ENCODE data around the gene APBB2. TPM values are rescaled to one million over a fixed set of nuclear protein-coding genes. Genes with fewer than 3 reads are reported as not detected.

Gene APBB2
- total RNA-seq, 4 donors from 2014 or later: 51.7 to 75.9 (median 71.1) TPM

GRCh38 chr4:41167191-41167590, 47.2 kb downstream of the APBB2 start:
- Histone ChIP-seq H3K9me3 (no peaks in the 10 kb centered on the region), H3K36me3 (no peaks in the 10 kb centered on the region), H3K27me3 (no peaks in the 10 kb centered on the region), H3K4me3 (no peak overlapping the region), H3K4me1 (peaks cover 0 to 8% (median 2%) of the 10 kb centered on the region in 4 donors), H3K27ac (replicated peaks in 1 of 4) (no peak overlapping the region)
- WGBS: 95% methylated on average over 4 of the region's 4 CpGs
- DNase-seq (ENCODE audit: extremely low spot score): no peak
- TF ChIP-seq POLR2A (IDR thresholded peaks at IDR 0.05; ENCODE audit: low read depth) (no peak), POLR2AphosphoS5 (IDR thresholded peaks at IDR 0.05) (no peak), CTCF (IDR thresholded peaks at IDR 0.05) (no peak), EP300 (IDR thresholded peaks at IDR 0.05) (no peak)
- intact Hi-C loops (cut with DNase I): no loop called here

GRCh38 chr4:41164405-41164804, 49.9 kb downstream of the APBB2 start:
- no peaks in the 10 kb centered on the region for H3K9me3 ChIP-seq
- H3K27ac ChIP-seq (replicated peaks in 1 of 4): no peak overlapping the region
- H3K36me3 ChIP-seq: no peaks in the 10 kb centered on the region
- intact Hi-C loops (cut with DNase I): no loop called here
- no peaks in the 10 kb centered on the region for H3K27me3 ChIP-seq
- DNase-seq (ENCODE audit: extremely low spot score): no peak
- no peak overlapping the region for H3K4me3 ChIP-seq
- H3K4me1 ChIP-seq: peaks cover 0 to 16% (median 7%) of the 10 kb centered on the region in 4 donors
- TF ChIP-seq POLR2A (IDR thresholded peaks at IDR 0.05; ENCODE audit: low read depth): no peak
- no peak for TF ChIP-seq CTCF (IDR thresholded peaks at IDR 0.05)
- TF ChIP-seq EP300 (IDR thresholded peaks at IDR 0.05): no peak
- TF ChIP-seq POLR2AphosphoS5 (IDR thresholded peaks at IDR 0.05): no peak
- 87% methylated on average over 2 of the region's 2 CpGs for WGBS

GRCh38 chr4:41161355-41161754, 53.0 kb downstream of the APBB2 start:
- H3K4me3 ChIP-seq: no peak overlapping the region
- intact Hi-C loops (cut with DNase I): no loop called here
- H3K4me1 ChIP-seq: peaks cover 4 to 19% (median 12%) of the 10 kb centered on the region in 4 donors
- H3K36me3 ChIP-seq: no peaks in the 10 kb centered on the region
- 100% methylated on average over 3 of the region's 3 CpGs for WGBS
- H3K27me3 ChIP-seq: no peaks in the 10 kb centered on the region
- no peak overlapping the region for H3K27ac ChIP-seq (replicated peaks in 1 of 4)
- peak; percentile 79 for DNase-seq (ENCODE audit: extremely low spot score)
- TF ChIP-seq POLR2A (IDR thresholded peaks at IDR 0.05; ENCODE audit: low read depth) (no peak), CTCF (IDR thresholded peaks at IDR 0.05) (no peak), POLR2AphosphoS5 (IDR thresholded peaks at IDR 0.05) (no peak), EP300 (IDR thresholded peaks at IDR 0.05) (no peak)
- no peaks in the 10 kb centered on the region for H3K9me3 ChIP-seq

GRCh38 chr4:41160856-41161255, 53.5 kb downstream of the APBB2 start:
- no peak for TF ChIP-seq CTCF (IDR thresholded peaks at IDR 0.05)
- TF ChIP-seq POLR2AphosphoS5 (IDR thresholded peaks at IDR 0.05): no peak
- H3K4me3 ChIP-seq: no peak overlapping the region
- peaks cover 4 to 24% (median 16%) of the 10 kb centered on the region in 4 donors for H3K4me1 ChIP-seq
- H3K9me3 ChIP-seq: no peaks in the 10 kb centered on the region
- DNase-seq (ENCODE audit: extremely low spot score): peak; percentile 3
- H3K27ac ChIP-seq (replicated peaks in 1 of 4): no peak overlapping the region
- intact Hi-C loops (cut with DNase I): no loop called here
- H3K36me3 ChIP-seq: no peaks in the 10 kb centered on the region
- no peaks in the 10 kb centered on the region for H3K27me3 ChIP-seq
- 71% methylated on average over 4 of the region's 4 CpGs for WGBS

Data from esophagus muscularis mucosa (tissue), 4 donors.